ENCODE data around the gene MYRF.

The MYRF gene

DNA sequence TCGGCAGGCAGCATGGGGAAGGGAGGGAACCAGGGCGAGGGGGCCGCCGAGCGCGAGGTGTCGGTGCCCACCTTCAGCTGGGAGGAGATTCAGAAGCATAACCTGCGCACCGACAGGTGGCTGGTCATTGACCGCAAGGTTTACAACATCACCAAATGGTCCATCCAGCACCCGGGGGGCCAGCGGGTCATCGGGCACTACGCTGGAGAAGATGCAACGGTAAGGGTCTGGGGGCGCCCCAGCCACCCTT lies 75.9 kb downstream of the MYRF start:
- DNase-seq: no peak

DNA sequence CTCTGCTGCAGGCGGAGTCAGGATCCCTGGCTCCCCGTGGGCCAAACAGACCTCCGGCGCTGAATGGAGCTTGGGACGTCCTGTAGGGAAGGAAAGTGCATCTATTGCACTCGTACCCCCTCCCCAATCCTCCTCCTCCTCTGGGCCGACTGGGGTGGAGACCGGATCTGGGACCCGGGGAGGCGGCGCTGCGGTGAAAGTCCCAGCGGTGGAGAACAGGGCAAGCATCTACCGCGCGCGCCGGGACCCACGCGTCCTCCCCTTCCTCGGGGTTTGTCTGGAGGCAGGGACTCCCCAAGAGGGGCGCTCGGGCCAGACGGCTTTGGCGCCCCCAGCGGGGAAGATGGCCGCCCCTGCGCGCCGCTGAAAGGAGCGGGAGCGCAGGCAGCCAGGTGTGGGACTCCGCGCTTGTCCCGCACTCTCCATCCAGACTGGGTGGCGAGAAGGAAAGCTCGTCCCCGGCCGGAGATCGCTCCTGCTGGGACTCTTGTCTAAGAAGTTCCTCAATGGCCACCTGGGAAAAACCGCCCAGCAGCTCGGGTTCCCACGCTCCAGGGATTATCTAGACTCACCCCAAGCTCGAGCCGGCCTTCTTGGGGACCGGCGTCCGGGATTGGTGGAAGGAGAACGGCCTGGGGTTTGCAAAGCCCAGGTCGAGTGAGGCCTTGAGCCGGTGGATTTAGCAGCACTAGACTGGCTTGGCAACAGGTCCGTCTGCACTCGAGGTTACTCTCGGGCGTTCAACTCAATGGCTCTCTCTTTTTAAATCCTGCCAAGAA lies 76.4 kb downstream of the MYRF start:
- DNase-seq: no peak

DNA sequence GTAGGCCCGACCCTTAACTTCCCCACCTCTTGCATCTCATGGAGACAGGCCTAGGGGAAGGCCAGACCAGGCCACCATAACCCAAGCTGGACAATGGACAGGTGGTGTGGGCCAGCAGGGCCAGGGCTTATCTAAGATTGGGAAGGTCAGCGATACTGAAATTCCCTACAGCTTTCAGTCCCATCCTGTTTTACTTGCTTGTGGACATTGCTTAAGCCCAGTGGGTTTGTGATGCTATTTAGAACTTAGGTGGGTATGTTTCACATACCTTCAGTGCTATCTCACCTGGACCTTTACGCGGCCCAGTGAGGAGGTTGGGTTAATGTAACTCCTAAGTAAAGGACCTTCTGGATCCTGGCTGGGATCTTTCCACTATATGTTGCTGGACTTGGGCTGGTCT lies 77.4 kb downstream of the MYRF start:
- DNase-seq: no peak

DNA sequence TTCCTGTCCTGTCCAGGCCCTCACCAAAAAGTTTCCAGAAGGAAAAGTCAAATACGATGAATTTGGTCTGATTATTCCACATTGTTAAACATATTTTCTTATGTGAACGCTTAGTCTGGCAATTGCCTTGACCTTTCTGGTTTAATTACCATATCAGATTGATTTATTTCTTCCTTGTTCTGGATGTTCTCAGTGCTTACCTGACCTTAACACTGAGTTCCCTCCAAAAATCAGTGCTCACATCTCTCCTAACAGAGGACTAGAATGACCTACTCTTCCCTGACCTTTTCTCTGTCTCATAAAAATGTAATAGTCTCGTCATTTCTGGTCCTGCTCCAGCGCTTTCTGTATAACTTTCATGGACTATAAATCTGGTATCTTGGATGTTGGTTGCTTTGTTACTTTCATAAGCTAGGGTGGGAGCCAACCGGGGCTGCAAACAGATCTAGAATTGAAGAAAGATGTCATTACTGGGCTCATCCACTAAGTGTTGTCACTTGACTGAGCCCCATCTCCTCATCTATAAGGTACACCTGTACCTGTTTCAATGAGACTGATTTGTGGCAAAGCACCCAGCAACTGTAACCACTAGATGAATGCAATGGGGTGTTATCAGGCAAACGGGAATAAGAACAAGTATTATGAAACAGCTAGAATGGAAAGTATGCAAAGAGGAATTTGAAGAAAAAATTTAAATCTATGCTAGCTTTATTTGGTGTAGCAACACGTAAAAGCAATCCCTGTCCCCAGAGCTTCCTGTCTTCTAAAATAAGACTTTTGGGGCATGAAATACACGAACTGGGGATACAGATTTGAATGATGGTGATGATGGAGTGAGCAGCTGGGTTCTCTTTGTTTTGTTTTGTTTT lies 78.0 kb downstream of the MYRF start:
- no peak for DNase-seq

GRCh38 chr11:61832207-61832606 lies 79.8 kb downstream of the MYRF start:
- no peak for DNase-seq

GRCh38 chr11:61832754-61833153 lies 80.3 kb downstream of the MYRF start:
- no peak for DNase-seq

DNA sequence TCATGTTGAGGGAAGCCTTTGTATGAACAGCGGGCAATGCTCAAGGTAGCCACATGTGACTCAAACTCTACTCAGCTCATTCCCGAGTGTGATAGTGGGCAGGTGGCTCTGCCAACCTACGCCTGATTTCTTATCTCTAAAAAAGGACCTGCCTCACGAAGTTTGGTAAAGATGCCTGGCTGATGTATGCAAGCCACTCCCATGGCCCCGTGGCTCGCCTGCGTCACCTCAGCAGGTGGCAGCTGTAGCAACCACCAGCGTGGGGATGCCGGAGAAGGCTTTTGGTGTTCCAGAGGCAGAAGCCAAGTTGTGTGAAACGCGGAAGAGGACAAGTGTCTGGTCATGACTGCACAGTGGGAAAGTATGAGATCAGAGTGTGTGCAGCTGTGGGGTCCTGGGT lies 81.0 kb downstream of the MYRF start:
- DNase-seq: no peak

DNA sequence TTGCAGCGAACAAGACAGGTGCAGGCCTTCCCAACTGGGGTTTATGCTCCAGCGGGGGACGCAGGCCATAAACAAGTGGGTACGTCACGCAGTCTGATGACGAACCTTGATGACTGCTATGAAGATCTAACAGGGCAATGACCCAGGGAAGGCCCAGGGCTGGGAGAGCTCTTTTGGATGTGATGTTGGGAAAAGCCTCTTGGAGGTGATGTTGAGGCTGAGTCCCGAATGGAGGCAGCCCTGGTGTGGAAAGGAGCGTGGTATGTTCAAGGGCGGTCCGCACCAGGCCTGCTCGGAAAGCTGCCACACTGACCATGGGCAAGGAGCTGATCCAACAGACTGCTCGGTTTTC lies 81.5 kb downstream of the MYRF start:
- no peak for DNase-seq

DNA sequence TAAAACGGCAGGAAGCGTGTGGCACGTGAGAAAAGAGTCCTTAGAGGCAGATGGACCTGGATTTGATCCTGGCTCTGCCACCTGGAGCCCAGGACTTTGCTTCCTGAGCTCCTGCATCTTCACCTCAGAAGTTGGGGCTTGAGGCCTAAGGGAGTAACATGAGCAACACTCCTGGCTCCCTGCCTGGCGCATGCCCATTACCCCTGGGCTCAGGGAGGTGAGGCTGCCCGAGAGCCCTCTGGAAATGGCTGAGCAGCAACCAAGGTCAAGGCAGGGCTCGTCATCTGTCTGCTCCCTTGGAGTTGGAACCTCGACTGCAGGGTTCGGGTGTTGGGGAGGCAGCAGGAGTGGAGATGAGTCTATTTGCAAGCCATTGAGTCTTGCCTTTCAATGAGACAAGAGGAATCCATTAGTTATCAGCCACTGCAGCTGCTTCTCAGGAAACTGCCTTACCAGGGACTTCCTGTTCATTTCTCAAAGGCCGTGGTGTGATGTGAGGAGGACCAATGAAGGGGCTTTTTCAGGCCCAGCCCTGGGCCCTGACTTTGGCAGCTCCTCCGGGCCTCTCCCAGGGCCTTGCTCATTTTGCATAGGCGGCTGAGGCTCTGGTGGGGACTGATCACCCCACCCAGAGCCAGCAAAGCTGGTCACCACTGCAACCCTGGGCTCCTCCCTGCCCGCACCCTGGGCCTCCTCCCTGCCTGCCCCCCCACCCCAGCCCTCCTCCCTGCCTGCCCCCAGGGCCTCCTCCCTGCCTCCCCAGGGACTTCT lies 82.0 kb downstream of the MYRF start:
- no peak for DNase-seq

DNA sequence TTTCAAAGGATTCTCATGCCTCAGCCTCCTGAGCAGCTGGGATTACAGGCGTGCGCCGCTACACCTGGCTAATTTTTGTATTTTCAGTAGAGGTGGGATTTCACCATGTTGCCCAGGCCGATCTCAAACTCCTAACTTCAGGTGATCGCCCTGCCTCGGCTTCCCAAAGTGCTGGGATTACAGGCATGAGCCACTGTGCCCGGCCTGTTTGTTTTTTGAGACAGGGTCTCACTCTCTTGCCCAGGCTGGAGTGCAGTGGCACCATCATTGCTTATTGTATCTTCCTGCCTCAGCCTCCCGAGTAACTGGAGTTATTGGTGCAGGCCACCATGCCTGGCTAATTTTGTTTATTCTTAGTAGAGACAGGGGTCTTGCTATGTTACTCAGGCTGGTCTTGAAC lies 83.8 kb downstream of the MYRF start:
- DNase-seq: no peak

- no peak for DNase-seq
Measured at GRCh38 chr11:61837411-61838005, 85.1 kb downstream of the MYRF start.
